Activated CD8-positive, alpha-beta T cell treated with anti-CD3 and anti-CD28 coated beads, Interleukin-2, amount 10 ng/mL, durations not matched to agents 7 days and 5 days (primary cell): ENCODE results near the gene UBE4B. TPM values are rescaled to one million over a fixed set of nuclear protein-coding genes. Genes with fewer than 3 reads are reported as not detected.

Experiments used
- ATAC-seq: fragments of 150-1000 bp; cut with Tn5 transposase; one replicate; pipeline ENCODE4 v1.10.0; 2021; ENCODE audit warnings: moderate library complexity
- CTCF ChIA-PET: fragments of 350-600 bp; sonication (Branson Sonifier 250); formaldehyde crosslinking; loops from one replicate; lab custom pipeline; 2021; ENCODE audit warnings: antibody characterized with exemption; lab: Charles Lee
- POLR2A ChIA-PET: fragments of 350-600 bp; sonication (Branson Sonifier 250); formaldehyde crosslinking; loops from one replicate; lab custom pipeline; 2021; ENCODE audit warnings: antibody characterized with exemption; lab: Charles Lee
- DNase-seq: peaks from one replicate; pipeline ENCODE4 v3.0.0-alpha.2; 2020
- H3K27ac Mint-ChIP-seq: one replicate; pipeline ENCODE4 v1.8.0; 2021; ENCODE audit warnings: mild to moderate bottlenecking, mixed read lengths
- H3K27me3 Mint-ChIP-seq: one replicate; pipeline ENCODE4 v1.8.0; 2021; ENCODE audit warnings: low read depth, mixed read lengths
- H3K36me3 Mint-ChIP-seq: one replicate; pipeline ENCODE4 v1.8.0; 2021; ENCODE audit warnings: low read depth, mixed read lengths
- H3K4me1 Mint-ChIP-seq: one replicate; pipeline ENCODE4 v1.8.0; 2021; ENCODE audit warnings: low read depth, mixed read lengths
- H3K4me3 Mint-ChIP-seq: one replicate; pipeline ENCODE4 v1.8.0; 2021; ENCODE audit warnings: mild to moderate bottlenecking, mixed read lengths
- H3K9me3 Mint-ChIP-seq: one replicate; pipeline ENCODE4 v1.8.0; 2022; ENCODE audit warnings: mixed read lengths; ENCODE audit not compliant: insufficient read depth
- total RNA-seq, 2 experiments: library from RNA; stranded (reverse); gene quantifications; one replicate each; pipeline ENCODE4 v1.2.3, GENCODE V29; 2021

UBE4B gene
- total RNA-seq, 2 experiments from 2014 or later: 30.7 to 32.0 TPM

DNA sequence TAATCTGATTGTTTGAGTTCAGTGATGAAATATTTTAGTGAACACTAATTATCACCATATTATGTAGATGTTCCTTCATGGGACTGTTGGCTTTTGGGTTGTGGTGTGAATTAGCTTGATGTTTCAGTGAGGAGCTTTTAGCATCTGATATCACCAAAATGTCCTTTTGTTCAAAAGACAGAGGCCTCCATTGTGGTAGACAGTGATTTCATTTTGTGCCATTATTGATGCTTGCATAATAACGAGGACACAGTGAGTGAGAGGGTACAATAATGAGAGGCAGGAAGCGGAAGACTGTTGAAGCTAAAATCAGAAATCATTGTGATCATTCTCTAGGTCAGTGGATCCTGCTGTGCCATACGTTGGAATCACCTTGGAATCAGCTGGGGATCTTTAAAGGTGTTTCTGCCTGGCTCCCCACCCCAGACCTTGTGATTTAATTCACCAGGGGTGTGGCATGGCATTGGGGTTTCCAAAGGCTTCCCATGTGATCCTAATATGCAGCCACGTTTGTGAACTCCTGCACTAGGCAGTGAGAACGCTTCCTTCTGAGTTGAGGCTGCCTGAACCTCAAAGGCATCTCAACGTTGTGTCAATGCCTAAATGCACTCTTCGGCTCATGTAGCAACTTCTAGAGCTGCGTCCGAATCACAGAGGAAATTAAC is 95.5 kb downstream of the UBE4B start:
- H3K27ac Mint-ChIP-seq: no peak overlapping the region
- H3K4me3 Mint-ChIP-seq: no peak overlapping the region
- ChIA-PET CTCF (interaction anchor here (0.9 to 1.7 kb wide), 5 partner anchors 14 to 302 kb away, joined by 3 to 5 read pairs (median 3); partner anchors contain the start of gene CENPS), POLR2A (no interaction called here)
- ATAC-seq (no peak), DNase-seq (no peak)
- H3K27me3 Mint-ChIP-seq: no peaks in the 10 kb centered on the region
- H3K9me3 Mint-ChIP-seq: no peaks in the 10 kb centered on the region
- H3K4me1 Mint-ChIP-seq: no peaks in the 10 kb centered on the region
- peaks cover 11% of the 10 kb centered on the region for H3K36me3 Mint-ChIP-seq

DNA sequence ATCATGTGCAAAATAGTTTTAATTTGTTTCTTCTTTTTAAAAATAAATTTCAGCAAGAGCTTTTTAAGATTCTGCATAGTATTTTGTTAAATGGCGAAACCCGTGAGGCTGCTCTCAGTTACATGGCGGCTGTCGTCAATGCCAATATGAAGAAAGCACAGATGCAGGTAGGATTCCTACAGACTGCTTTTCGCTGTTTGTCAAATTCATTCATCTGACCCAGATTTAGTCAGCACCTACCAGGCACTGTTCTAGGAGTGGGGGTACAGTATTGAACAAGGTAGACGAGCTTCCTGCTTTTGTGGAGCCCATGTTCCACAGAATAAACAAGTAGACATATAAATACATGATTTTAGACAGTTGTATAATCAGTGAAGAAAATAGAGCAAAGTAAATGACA is 99.6 kb downstream of the UBE4B start:
- no peak overlapping the region for H3K4me3 Mint-ChIP-seq
- CTCF ChIA-PET: interaction anchor here (1.0 kb wide), 1 partner anchor 10 kb away, joined by 3 read pairs; no protein-coding TSS in a partner anchor
- no peak overlapping the region for H3K27ac Mint-ChIP-seq

DNA sequence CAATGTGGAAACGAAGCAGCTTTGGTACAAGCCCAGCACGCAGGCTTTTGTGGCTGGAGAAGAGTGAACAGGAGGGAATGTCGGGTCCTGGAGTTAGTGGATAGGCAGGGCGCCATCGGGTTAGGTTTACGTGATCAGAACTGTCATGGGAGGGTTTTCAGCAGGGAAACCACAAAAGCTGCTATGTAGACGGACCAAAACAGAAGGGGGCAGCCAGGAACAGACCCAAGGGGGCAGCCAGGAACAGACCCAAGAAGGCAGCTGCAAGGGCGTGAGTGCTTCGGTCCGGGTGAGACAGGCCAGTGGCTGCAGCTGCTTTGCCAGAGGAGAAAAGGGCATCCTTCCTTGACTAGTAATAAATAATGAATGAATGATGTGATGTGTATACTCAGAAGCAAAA is 100.1 kb downstream of the UBE4B start:
- no peak for DNase-seq
- CTCF ChIA-PET: no interaction called here
- Mint-ChIP-seq H3K27me3 (no peaks in the 10 kb centered on the region), H3K27ac (no peak overlapping the region), H3K4me3 (no peak overlapping the region), H3K36me3 (peaks cover 11% of the 10 kb centered on the region), H3K4me1 (no peaks in the 10 kb centered on the region), H3K9me3 (no peaks in the 10 kb centered on the region)
- ATAC-seq: no peak
- POLR2A ChIA-PET: no interaction called here

More for the DNA sequence above, 99.6 kb downstream of the UBE4B start:
- Mint-ChIP-seq H3K9me3 (no peaks in the 10 kb centered on the region), H3K4me1 (no peaks in the 10 kb centered on the region), H3K27me3 (no peaks in the 10 kb centered on the region), H3K36me3 (peaks cover 11% of the 10 kb centered on the region)
- POLR2A ChIA-PET: no interaction called here
- no peak for DNase-seq
- no peak for ATAC-seq

DNA sequence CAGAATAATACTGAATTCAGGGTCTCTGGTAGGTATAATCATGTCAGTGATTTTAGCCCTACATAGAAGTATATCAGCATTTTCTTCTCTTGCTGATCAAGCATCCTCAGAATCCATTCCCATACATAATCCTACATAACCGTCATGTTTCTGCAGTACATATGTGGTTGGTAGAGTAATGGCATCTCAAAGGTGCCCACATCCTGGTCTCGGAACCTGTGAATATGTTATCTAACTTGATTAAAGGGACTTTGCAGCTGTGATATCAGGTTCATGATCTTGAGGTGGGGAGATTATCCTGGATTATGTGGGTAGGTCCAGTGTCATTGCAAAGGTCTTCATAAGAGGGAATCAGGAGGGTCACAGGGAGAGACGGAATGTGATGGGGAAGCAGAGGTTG is 108.2 kb downstream of the UBE4B start:
- Mint-ChIP-seq H3K27me3 (no peaks in the 10 kb centered on the region), H3K27ac (no peak overlapping the region), H3K36me3 (peaks cover 10% of the 10 kb centered on the region), H3K9me3 (no peaks in the 10 kb centered on the region), H3K4me1 (no peaks in the 10 kb centered on the region), H3K4me3 (no peak overlapping the region)
- ATAC-seq (no peak), DNase-seq (no peak)
- POLR2A ChIA-PET: no interaction called here
- CTCF ChIA-PET: no interaction called here

DNA sequence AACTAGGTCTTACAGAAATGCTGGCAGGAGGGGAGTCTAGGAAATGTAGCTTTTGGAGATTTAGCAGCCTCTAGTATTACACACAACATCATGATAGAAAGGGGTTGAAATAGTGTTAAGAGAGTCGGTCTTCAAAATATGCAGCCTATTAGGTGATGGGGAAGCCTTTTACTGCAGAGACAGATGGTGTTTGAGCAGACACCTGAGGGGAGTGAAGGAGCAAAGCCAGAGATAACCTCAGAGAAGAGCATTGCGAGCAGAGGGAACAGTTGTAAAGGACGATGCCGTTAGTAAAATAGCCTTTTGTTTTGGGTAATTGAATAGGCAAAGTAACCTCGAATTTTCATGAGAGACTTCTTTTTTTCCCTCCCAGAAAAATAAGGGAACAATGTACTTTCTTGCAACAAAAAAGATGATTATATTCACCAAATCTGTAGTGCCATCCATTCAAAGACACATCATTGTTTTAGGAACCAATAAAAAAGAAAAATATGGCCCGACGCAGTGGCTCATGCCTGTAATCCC is 111.3 kb downstream of the UBE4B start:
- ATAC-seq (no peak), DNase-seq (no peak)
- H3K9me3 Mint-ChIP-seq: no peaks in the 10 kb centered on the region
- H3K36me3 Mint-ChIP-seq: peaks cover 8% of the 10 kb centered on the region
- no peaks in the 10 kb centered on the region for H3K27me3 Mint-ChIP-seq
- ChIA-PET POLR2A (no interaction called here), CTCF (no interaction called here)
- no peaks in the 10 kb centered on the region for H3K4me1 Mint-ChIP-seq
- H3K4me3 Mint-ChIP-seq: no peak overlapping the region
- H3K27ac Mint-ChIP-seq: no peak overlapping the region

DNA sequence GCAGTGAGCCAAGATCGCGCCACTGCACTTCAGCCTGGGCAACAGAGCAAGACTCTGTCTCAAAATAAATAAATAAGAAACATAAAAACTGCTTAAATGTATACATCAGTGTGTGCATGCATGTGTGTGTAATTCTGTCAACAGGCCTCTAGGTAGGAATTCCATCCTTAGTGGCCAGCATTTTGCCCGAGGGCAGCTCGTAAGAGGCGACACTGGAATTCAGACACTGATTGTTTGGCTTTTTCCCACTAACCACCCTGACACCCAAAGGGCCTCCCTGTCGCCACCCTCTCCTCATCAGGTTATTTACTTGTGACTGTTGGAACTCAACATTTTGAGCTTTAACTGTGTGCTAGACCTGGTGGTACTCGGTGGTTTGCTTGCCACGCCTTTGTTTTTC is 113.6 kb downstream of the UBE4B start:
- CTCF ChIA-PET: interaction anchor here (1.0 to 1.3 kb wide), 3 partner anchors 24 to 192 kb away, joined by 3 read pairs; partner anchors contain the start of gene KIF1B

DNA sequence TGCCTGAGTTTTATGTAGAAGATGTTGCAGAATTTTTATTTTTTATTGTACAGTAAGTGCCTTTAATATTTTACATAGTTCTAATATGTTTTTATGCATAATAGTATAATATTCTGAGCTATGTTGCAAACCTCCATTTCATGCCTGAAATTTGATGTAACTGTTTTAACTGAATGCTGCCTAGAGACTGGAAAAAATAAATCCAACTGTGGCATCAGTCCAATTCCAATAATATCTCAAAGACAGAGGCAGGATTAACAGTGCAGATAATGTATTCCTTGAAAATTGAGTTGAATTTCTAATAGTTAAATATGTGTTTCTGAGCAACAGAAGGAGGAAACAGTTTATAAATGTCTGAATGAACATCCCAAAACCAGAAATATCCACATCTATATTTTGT is 116.5 kb downstream of the UBE4B start:
- POLR2A ChIA-PET: no interaction called here
- ATAC-seq (no peak), DNase-seq (no peak)
- H3K4me1 Mint-ChIP-seq: no peaks in the 10 kb centered on the region
- H3K9me3 Mint-ChIP-seq: no peaks in the 10 kb centered on the region
- H3K27ac Mint-ChIP-seq: no peak overlapping the region
- no peaks in the 10 kb centered on the region for H3K27me3 Mint-ChIP-seq
- peaks cover 4% of the 10 kb centered on the region for H3K36me3 Mint-ChIP-seq
- CTCF ChIA-PET: no interaction called here
- H3K4me3 Mint-ChIP-seq: no peak overlapping the region

More for the DNA sequence above, 113.6 kb downstream of the UBE4B start:
- POLR2A ChIA-PET: no interaction called here
- H3K4me3 Mint-ChIP-seq: no peak overlapping the region
- no peak overlapping the region for H3K27ac Mint-ChIP-seq
- no peaks in the 10 kb centered on the region for H3K4me1 Mint-ChIP-seq
- H3K9me3 Mint-ChIP-seq: no peaks in the 10 kb centered on the region
- peaks cover 6% of the 10 kb centered on the region for H3K36me3 Mint-ChIP-seq
- ATAC-seq: no peak
- H3K27me3 Mint-ChIP-seq: no peaks in the 10 kb centered on the region
- no peak for DNase-seq

DNA sequence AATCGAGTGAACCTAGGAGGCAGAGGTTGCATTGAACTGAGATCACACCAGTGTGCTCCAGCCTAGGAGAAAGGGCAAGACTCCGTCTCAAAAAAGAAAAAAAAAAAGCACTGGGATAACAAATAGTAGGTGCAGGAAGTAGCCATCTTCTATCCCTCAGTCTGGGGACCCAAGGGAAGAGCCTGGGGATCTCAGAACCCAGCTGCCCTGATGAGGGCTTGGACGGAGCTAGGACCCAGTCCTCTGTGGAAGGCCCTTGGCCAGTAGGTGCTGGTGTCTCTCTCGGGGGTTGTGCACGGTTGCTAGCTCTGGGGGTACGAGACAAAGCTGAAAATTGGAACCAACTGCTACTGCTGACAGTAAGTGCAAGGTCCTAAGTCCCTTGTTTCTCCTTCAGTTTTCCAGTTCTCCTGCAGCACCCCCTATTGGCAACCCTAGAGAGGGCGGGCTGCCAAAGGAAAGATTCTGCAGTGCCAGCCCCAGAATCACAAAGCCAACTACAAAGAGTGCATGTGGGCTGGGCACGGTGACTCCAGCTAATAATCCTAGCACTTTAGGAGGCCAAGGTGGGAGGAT is 120.0 kb downstream of the UBE4B start:
- DNase-seq (peak; percentile 61), ATAC-seq (peak; percentile 39)
- POLR2A ChIA-PET: no interaction called here
- Mint-ChIP-seq H3K27ac (no peak overlapping the region), H3K9me3 (no peaks in the 10 kb centered on the region), H3K36me3 (peaks cover 3% of the 10 kb centered on the region), H3K4me3 (no peak overlapping the region), H3K4me1 (peaks cover 2% of the 10 kb centered on the region), H3K27me3 (no peaks in the 10 kb centered on the region)
- CTCF ChIA-PET: interaction anchor here (0.8 to 2.9 kb wide), 5 partner anchors 17 to 275 kb away, joined by 3 to 16 read pairs (median 5); no protein-coding TSS in a partner anchor

DNA sequence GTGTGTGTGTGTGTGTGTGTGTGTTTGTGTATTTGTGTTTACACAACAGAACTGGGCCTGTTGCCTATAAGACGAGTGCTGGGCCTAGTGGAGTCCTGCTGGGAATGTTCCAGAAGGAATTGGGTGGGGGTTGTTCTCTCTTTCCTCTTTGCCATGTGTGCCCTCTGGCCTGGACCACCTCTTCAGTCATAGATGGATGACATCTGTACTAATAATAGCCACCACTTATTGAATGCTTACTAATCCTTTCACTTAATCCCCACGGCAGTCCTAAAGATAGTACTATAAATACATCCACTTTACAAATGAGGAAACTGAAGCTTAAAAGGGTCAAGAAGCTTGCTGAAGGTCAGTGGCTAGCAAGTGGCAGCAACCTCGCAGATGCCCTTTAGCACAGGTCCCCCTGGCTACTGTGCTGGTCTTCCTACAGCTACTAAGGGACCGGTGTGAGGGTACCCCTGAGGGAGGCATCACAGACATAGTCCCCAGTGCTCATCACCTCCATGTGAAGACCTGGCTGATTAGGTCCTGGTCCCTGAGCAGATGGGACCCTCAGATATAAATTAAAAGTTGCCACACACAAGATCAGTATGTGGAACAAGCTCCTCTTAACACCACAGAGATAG is 122.4 kb downstream of the UBE4B start:
- ChIA-PET CTCF (interaction anchor here (0.6 to 2.1 kb wide), 3 partner anchors 28 to 144 kb away, joined by 3 to 7 read pairs (median 3); no protein-coding TSS in a partner anchor), POLR2A (no interaction called here)
- ATAC-seq: no peak
- peaks cover 2% of the 10 kb centered on the region for H3K4me1 Mint-ChIP-seq
- peaks cover 1% of the 10 kb centered on the region for H3K36me3 Mint-ChIP-seq
- no peak overlapping the region for H3K27ac Mint-ChIP-seq
- no peaks in the 10 kb centered on the region for H3K9me3 Mint-ChIP-seq
- no peak for DNase-seq
- H3K4me3 Mint-ChIP-seq: no peak overlapping the region
- H3K27me3 Mint-ChIP-seq: no peaks in the 10 kb centered on the region

DNA sequence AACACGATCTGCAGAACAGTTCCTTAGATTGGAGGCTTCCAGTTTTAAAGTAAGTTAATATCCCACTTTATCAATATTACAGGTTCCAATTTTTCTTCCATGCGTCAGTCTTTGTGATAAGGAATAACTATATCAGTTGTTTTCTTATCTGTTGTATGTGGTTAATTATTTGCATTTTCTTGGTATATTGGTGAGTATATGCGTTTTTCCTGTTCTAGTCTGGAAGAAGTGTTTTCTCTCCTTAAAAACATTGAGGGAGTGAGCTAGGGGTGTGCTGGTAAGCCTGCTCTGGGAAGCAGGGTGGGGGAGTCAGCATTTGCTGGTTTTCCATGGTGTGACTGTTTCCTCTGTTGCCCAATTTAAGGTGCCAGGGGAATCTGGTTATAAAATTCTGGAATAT is 127.4 kb downstream of the UBE4B start:
- H3K27me3 Mint-ChIP-seq: no peaks in the 10 kb centered on the region
- no peak overlapping the region for H3K4me3 Mint-ChIP-seq
- H3K4me1 Mint-ChIP-seq: peaks cover 2% of the 10 kb centered on the region
- ATAC-seq (no peak), DNase-seq (no peak)
- H3K36me3 Mint-ChIP-seq: peaks cover 10% of the 10 kb centered on the region
- no peak overlapping the region for H3K27ac Mint-ChIP-seq
- ChIA-PET CTCF (interaction anchor here (1.4 kb wide), 1 partner anchor 669 kb away, joined by 3 read pairs; no protein-coding TSS in a partner anchor), POLR2A (no interaction called here)
- H3K9me3 Mint-ChIP-seq: no peaks in the 10 kb centered on the region

DNA sequence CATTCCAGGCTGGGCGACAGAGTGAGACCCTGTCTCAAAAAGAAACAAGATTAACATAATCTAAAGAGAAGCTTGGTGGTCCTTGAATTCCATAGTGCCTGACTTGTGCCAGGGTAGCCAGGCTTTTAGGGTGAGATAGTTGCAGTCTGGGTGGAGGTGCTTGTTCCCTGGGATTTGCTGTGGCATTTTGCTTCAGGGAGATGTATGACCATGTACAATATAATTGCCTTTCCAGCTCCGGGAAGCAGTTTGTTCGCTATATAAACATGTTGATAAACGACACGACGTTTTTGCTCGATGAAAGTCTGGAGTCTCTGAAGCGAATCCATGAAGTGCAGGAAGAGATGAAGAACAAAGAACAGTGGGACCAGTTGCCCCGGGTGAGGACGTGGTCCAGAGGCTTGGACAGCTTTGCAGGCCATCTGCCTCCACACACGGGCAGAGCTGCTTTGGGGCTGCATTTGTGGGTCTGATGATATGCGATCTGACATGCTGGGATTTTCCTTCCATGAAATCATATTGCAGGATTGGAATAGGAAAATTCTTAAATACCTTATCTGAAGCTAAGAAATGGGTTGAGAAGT is 128.2 kb downstream of the UBE4B start:
- no peak for ATAC-seq
- Mint-ChIP-seq H3K27me3 (no peaks in the 10 kb centered on the region), H3K9me3 (no peaks in the 10 kb centered on the region), H3K27ac (no peak overlapping the region), H3K36me3 (peaks cover 13% of the 10 kb centered on the region), H3K4me1 (no peaks in the 10 kb centered on the region), H3K4me3 (no peak overlapping the region)
- ChIA-PET POLR2A (interaction anchor here (0.6 to 0.9 kb wide), 2 partner anchors 17 to 46 kb away, joined by 3 to 4 read pairs; no protein-coding TSS in a partner anchor), CTCF (interaction anchor here (1.4 kb wide), 1 partner anchor 670 kb away, joined by 3 read pairs; no protein-coding TSS in a partner anchor)
- DNase-seq: no peak
